CD4-positive, alpha-beta T cell (primary cell): ENCODE data around the gene MCC. TPM values are rescaled to one million over a fixed set of nuclear protein-coding genes. Genes with fewer than 3 reads are reported as not detected.

ENCODE experiments used
- ATAC-seq: fragments of 200-7000 bp; cut with Tn5 transposase; one replicate; pipeline ENCODE4 v1.10.0; 2022; ENCODE audit warnings: mild to moderate bottlenecking; ENCODE audit not compliant: poor library complexity
- CTCF ChIA-PET: fragments of 350-600 bp; sonication (Branson Sonifier 250); formaldehyde crosslinking; loops from one replicate; lab custom pipeline; 2021; ENCODE audit warnings: antibody characterized with exemption, inconsistent platforms; lab: Charles Lee
- POLR2A ChIA-PET: fragments of 350-600 bp; sonication (Branson Sonifier 250); formaldehyde crosslinking; loops from one replicate; lab custom pipeline; 2021; ENCODE audit warnings: antibody characterized with exemption, inconsistent platforms; lab: Charles Lee
- DNase-seq, 14 experiments: peaks; one replicate each; pipeline ENCODE4 v3.0.0-alpha.2; 2013 to 2020; ENCODE audit warnings: mixed read lengths in 2 of 14
- H3K27ac ChIP-seq, 2 donors: one replicate each; pipeline versions ENCODE4 v1.5.1 to v1.7.0; 2013; ENCODE audit warnings: low read length in 2 of 2, low read depth in 1 of 2, mild to moderate bottlenecking in 1 of 2
- H3K27me3 ChIP-seq, 2 experiments: 1 replicate in 1 of 2; 2 replicates in 1 of 2; pipeline versions ENCODE4 v1.6.1 to v1.7.0; 2013; ENCODE audit warnings: low read length in 2 of 2, control low read depth in 1 of 2, mild to moderate bottlenecking in 1 of 2, moderate library complexity in 1 of 2; ENCODE audit not compliant: insufficient read depth in 2 of 2, control insufficient read depth in 1 of 2
- H3K36me3 ChIP-seq: one replicate; pipeline ENCODE4 v1.6.1; 2013; ENCODE audit warnings: low read length, control low read depth; ENCODE audit not compliant: insufficient read depth
- H3K4me1 ChIP-seq: one replicate; pipeline ENCODE4 v1.6.1; 2013; ENCODE audit warnings: low read length, control low read depth; ENCODE audit not compliant: insufficient read depth
- H3K4me3 ChIP-seq: one replicate; pipeline ENCODE4 v1.5.1; 2013; ENCODE audit warnings: mild to moderate bottlenecking, low read length, moderate library complexity
- H3K9me3 ChIP-seq, 2 experiments: 1 replicate in 1 of 2; 2 replicates in 1 of 2; pipeline versions ENCODE4 v1.6.1 to v1.7.0; 2013; ENCODE audit warnings: low read length in 2 of 2, mild to moderate bottlenecking in 2 of 2, control low read depth in 1 of 2, moderate library complexity in 1 of 2; ENCODE audit not compliant: control insufficient read depth in 1 of 2, insufficient read depth in 1 of 2
- H3K27ac Mint-ChIP-seq: one replicate; pipeline ENCODE4 v1.8.0; 2020; ENCODE audit warnings: mixed read lengths
- H3K27me3 Mint-ChIP-seq: one replicate; pipeline ENCODE4 v1.8.0; 2021; ENCODE audit warnings: mixed read lengths
- H3K36me3 Mint-ChIP-seq: one replicate; pipeline ENCODE4 v1.8.0; 2021; ENCODE audit warnings: low read depth, mixed read lengths
- H3K4me1 Mint-ChIP-seq: one replicate; pipeline ENCODE4 v1.8.0; 2021; ENCODE audit warnings: low read depth, mixed read lengths
- H3K4me3 Mint-ChIP-seq: one replicate; pipeline ENCODE4 v1.8.0; 2020; ENCODE audit warnings: mild to moderate bottlenecking, mixed read lengths
- H3K9me3 Mint-ChIP-seq: one replicate; pipeline ENCODE4 v1.8.0; 2020; ENCODE audit warnings: mixed read lengths
- intact Hi-C, 2 experiments: fragments of 100-400 bp; cut with DNase I in 1 of 2; cut with micrococcal nuclease in 1 of 2; formaldehyde crosslinking; loops; one replicate each; pipeline versions ENCODE4 v1.15.1 to v1.9.0; 2023 to 2025; cut with DNase I, micrococcal nuclease
- total RNA-seq, 174 experiments: library from RNA in 2 of 174; stranded (reverse) in 2 of 174; gene quantifications; one replicate each; pipeline ENCODE4 v1.2.3 and lab custom pipeline; 2021 to 2026
- TF ChIP-seq, protein P1 (sequence below): fragments of 200-600 bp; IDR thresholded peaks from one replicate; pipeline ENCODE4 v1.8.0; 2022; ENCODE audit warnings: antibody characterized with exemption, mild to moderate bottlenecking

Gene MCC
- total RNA-seq, 2 experiments from 2014 or later: 3.2 to 3.3 TPM

- Histone ChIP-seq H3K27ac (no peak overlapping the region), H3K9me3 (peaks cover 3 to 8% of the 10 kb centered on the region in 2 experiments), H3K4me3 (no peak overlapping the region), H3K36me3 (peaks cover 14% of the 10 kb centered on the region), H3K27me3 (no peaks in the 10 kb centered on the region), H3K4me1 (peaks cover under 1% of the 10 kb centered on the region)
- Mint-ChIP-seq H3K4me3 (no peak overlapping the region), H3K27ac (no peak overlapping the region), H3K36me3 (peaks cover 49% of the 10 kb centered on the region), H3K27me3 (no peaks in the 10 kb centered on the region), H3K4me1 (peaks cover 51% of the 10 kb centered on the region), H3K9me3 (peaks cover 3% of the 10 kb centered on the region)
- ChIA-PET POLR2A (interaction anchor here (1.5 kb wide), 1 partner anchor 550 kb away, joined by 3 read pairs; the partner anchor contains the start of gene DCP2), CTCF (no interaction called here)
- TF ChIP-seq, protein P1, sequence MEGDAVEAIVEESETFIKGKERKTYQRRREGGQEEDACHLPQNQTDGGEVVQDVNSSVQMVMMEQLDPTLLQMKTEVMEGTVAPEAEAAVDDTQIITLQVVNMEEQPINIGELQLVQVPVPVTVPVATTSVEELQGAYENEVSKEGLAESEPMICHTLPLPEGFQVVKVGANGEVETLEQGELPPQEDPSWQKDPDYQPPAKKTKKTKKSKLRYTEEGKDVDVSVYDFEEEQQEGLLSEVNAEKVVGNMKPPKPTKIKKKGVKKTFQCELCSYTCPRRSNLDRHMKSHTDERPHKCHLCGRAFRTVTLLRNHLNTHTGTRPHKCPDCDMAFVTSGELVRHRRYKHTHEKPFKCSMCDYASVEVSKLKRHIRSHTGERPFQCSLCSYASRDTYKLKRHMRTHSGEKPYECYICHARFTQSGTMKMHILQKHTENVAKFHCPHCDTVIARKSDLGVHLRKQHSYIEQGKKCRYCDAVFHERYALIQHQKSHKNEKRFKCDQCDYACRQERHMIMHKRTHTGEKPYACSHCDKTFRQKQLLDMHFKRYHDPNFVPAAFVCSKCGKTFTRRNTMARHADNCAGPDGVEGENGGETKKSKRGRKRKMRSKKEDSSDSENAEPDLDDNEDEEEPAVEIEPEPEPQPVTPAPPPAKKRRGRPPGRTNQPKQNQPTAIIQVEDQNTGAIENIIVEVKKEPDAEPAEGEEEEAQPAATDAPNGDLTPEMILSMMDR: no peak
- intact Hi-C loops: no loop called here
- ATAC-seq (no peak), DNase-seq (no peak)
These were observed 38.2 kb upstream of the MCC start for GRCh38 chr5:113526421-113526820.

DNA sequence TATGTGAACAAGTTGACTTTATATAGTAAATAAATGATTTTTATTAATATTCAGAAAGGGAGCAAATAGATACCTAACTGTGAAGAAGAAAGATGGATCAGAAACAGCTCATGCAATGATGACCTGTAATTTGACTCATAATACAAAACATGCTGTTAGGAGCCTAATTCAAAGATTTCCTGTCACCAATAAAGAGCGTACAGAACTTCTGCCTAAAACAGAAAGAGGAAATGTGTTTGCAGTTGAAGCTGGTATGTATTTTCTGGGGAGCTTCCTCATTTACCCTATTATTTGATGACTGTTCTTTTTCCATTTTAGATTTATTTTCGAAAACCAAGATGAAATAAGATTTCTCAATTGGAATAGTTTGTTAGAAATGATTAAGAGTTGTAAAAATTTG is 36.7 kb upstream of the MCC start:
- DNase-seq: peak in 3 of 14 experiments; percentile 45 to 53 (median 51)
- TF ChIP-seq, protein P1: no peak
- H3K4me3 ChIP-seq: no peak overlapping the region
- peak overlapping the region; percentile 2 for H3K4me3 Mint-ChIP-seq
- H3K27me3 ChIP-seq: no peaks in the 10 kb centered on the region
- intact Hi-C loops: no loop called here
- H3K9me3 Mint-ChIP-seq: no peaks in the 10 kb centered on the region
- H3K27me3 Mint-ChIP-seq: no peaks in the 10 kb centered on the region
- H3K27ac ChIP-seq: no peak overlapping the region
- peaks cover 45% of the 10 kb centered on the region for H3K36me3 Mint-ChIP-seq
- H3K9me3 ChIP-seq: no peaks in the 10 kb centered on the region
- peaks cover 63% of the 10 kb centered on the region for H3K4me1 Mint-ChIP-seq
- ChIA-PET CTCF (no interaction called here), POLR2A (interaction anchor here (1.5 kb wide), 2 partner anchors 11 to 549 kb away, joined by 3 to 14 read pairs; partner anchors contain the start of genes DCP2 and YTHDC2)
- H3K4me1 ChIP-seq: peaks cover 2% of the 10 kb centered on the region
- peak; percentile 74 for ATAC-seq
- no peak overlapping the region for H3K27ac Mint-ChIP-seq
- peaks cover 14% of the 10 kb centered on the region for H3K36me3 ChIP-seq

DNA sequence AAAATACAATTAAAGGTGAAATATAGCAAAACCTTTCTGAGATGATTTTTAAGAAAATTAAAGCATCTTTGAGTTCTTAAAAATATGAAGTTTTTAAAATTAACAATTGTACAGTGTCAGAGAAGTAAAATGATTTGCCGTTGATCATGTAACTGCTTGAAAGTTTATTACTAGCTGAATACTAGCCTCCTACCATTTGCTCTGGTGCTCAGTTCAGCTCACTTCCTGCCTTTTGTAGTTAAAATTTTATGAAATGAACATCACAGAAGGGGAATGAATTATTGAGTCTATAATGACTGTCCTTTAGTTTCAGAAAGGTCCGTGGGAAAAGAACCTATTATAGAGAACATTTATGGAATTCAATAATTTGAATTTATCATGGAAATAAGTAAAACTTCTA is 34.9 kb upstream of the MCC start:
- DNase-seq (peak in 1 of 14 experiments; percentile 21), ATAC-seq (no peak)
- no peaks in the 10 kb centered on the region for H3K9me3 Mint-ChIP-seq
- peak overlapping the region; percentile 62 for H3K27ac Mint-ChIP-seq
- H3K27ac ChIP-seq: no peak overlapping the region
- ChIA-PET POLR2A (interaction anchor here (2.2 kb wide), 1 partner anchor 9 kb away, joined by 19 read pairs; the partner anchor contains the start of gene YTHDC2), CTCF (no interaction called here)
- no peaks in the 10 kb centered on the region for H3K27me3 ChIP-seq
- H3K36me3 Mint-ChIP-seq: peaks cover 33% of the 10 kb centered on the region
- H3K4me1 ChIP-seq: peaks cover 2% of the 10 kb centered on the region
- TF ChIP-seq, protein P1: no peak
- H3K9me3 ChIP-seq: no peaks in the 10 kb centered on the region
- intact Hi-C loops: no loop called here
- peak overlapping the region; percentile 45 for H3K4me3 Mint-ChIP-seq
- no peaks in the 10 kb centered on the region for H3K27me3 Mint-ChIP-seq
- peaks cover 60% of the 10 kb centered on the region for H3K4me1 Mint-ChIP-seq
- H3K36me3 ChIP-seq: peaks cover 16% of the 10 kb centered on the region
- no peak overlapping the region for H3K4me3 ChIP-seq
